ENCODE data around the gene MAST4.

MAST4 gene

DNA sequence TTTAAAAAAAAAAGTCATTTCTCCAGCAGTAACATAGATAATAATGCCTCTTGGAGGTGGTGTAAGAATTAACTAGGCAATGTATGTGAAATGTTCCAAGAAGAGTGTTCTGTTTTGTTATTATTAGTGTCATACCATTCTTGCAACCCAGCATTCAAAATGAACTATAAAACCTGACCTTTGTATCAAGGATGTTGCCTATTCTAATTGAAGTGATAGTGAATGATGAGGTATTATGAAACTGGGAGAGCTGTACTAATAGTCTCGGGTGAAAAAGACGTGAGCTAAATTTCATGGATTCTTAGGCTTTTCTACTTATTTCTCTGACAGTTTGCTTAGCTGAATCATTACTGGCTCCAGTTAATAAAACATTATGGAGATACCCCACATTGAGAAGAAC is 375.8 kb downstream of the MAST4 start:
- Histone ChIP-seq H3K4me2 (ENCODE audit: low read length) (no peak overlapping the region), H3K4me3 (ENCODE audit: low read length) (no peak overlapping the region), H3K27ac (ENCODE audit: low read length) (no peak overlapping the region), H3K36me3 (replicated peaks; ENCODE audit: low read depth, low read length) (no peaks in the 10 kb centered on the region), H3K27me3 (ENCODE audit: low read depth, low read length) (no peaks in the 10 kb centered on the region; the same call in 1 of the 2 replicates), H3K9ac (ENCODE audit: low read length) (no peak overlapping the region), H3K79me2 (ENCODE audit: low read length) (no peaks in the 10 kb centered on the region), H2AFZ (ENCODE audit: low read depth, low read length) (no peak overlapping the region), H3K9me3 (ENCODE audit: insufficient read depth, low read length) (no peaks in the 10 kb centered on the region), H3K4me1 (ENCODE audit: low read length) (no peaks in the 10 kb centered on the region), H4K20me1 (ENCODE audit: insufficient read depth, low read length) (no peaks in the 10 kb centered on the region)
- TF ChIP-seq CTCF (IDR thresholded peaks at IDR 0.05; ENCODE audit: low read depth, low read length) (no peak), EZH2phosphoT487 (IDR thresholded peaks at IDR 0.05; ENCODE audit: low read depth) (no peak)

DNA sequence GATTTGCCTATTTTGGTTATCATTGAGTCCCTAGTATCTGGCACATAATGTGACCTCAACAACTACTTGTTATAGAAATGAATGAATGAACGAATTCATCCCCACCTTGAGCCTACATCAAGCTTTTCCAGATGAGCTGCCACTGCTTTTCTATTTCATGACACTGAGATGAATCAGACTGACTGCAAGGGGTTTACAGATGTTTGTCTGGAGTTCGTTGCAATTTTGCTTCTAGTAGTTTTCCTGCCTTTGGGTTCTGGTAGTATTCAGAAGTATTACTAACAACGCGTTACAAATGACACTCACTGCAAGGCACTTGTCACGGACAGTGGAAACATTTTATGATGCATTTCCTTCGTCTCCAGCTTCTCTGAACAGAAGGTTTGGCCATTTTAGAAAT is 378.1 kb downstream of the MAST4 start:
- Histone ChIP-seq H3K27me3 (ENCODE audit: low read depth, low read length) (peaks cover 9% of the 10 kb centered on the region), H3K4me3 (ENCODE audit: low read length) (no peak overlapping the region), H3K9me3 (ENCODE audit: insufficient read depth, low read length) (no peaks in the 10 kb centered on the region), H4K20me1 (ENCODE audit: insufficient read depth, low read length) (no peaks in the 10 kb centered on the region), H3K36me3 (replicated peaks; ENCODE audit: low read depth, low read length) (no peaks in the 10 kb centered on the region), H3K4me2 (ENCODE audit: low read length) (no peak overlapping the region), H3K9ac (ENCODE audit: low read length) (no peak overlapping the region), H3K27ac (ENCODE audit: low read length) (no peak overlapping the region), H2AFZ (ENCODE audit: low read depth, low read length) (no peak overlapping the region), H3K4me1 (ENCODE audit: low read length) (no peaks in the 10 kb centered on the region), H3K79me2 (ENCODE audit: low read length) (no peaks in the 10 kb centered on the region)
- TF ChIP-seq CTCF (IDR thresholded peaks at IDR 0.05; ENCODE audit: low read depth, low read length): no peak
- TF ChIP-seq EZH2phosphoT487 (IDR thresholded peaks at IDR 0.05; ENCODE audit: low read depth): no peak

GRCh38 chr5:66976108-66976507 is 379.9 kb downstream of the MAST4 start:
- H3K9me3 ChIP-seq (ENCODE audit: insufficient read depth, low read length): no peaks in the 10 kb centered on the region
- no peak overlapping the region for H3K27ac ChIP-seq (ENCODE audit: low read length)
- no peaks in the 10 kb centered on the region for H3K79me2 ChIP-seq (ENCODE audit: low read length)
- no peak overlapping the region for H3K9ac ChIP-seq (ENCODE audit: low read length)
- no peak overlapping the region for H2AFZ ChIP-seq (ENCODE audit: low read depth, low read length)
- no peaks in the 10 kb centered on the region for H4K20me1 ChIP-seq (ENCODE audit: insufficient read depth, low read length)
- H3K4me3 ChIP-seq (ENCODE audit: low read length): no peak overlapping the region
- no peaks in the 10 kb centered on the region for H3K36me3 ChIP-seq (replicated peaks; ENCODE audit: low read depth, low read length)
- H3K4me1 ChIP-seq (ENCODE audit: low read length): no peaks in the 10 kb centered on the region
- H3K27me3 ChIP-seq (ENCODE audit: low read depth, low read length): peaks cover 15% of the 10 kb centered on the region
- TF ChIP-seq CTCF (IDR thresholded peaks at IDR 0.05; ENCODE audit: low read depth, low read length) (no peak), EZH2phosphoT487 (IDR thresholded peaks at IDR 0.05; ENCODE audit: low read depth) (no peak)
- H3K4me2 ChIP-seq (ENCODE audit: low read length): no peak overlapping the region

GRCh38 chr5:66979738-66980137 is 383.5 kb downstream of the MAST4 start:
- TF ChIP-seq CTCF (IDR thresholded peaks at IDR 0.05; ENCODE audit: low read depth, low read length) (no peak), EZH2phosphoT487 (IDR thresholded peaks at IDR 0.05; ENCODE audit: low read depth) (no peak)

More at GRCh38 chr5:66979738-66980137, 383.5 kb downstream of the MAST4 start:
- Histone ChIP-seq H3K27ac (ENCODE audit: low read length) (no peak overlapping the region), H3K4me2 (ENCODE audit: low read length) (no peak overlapping the region), H3K4me3 (ENCODE audit: low read length) (no peak overlapping the region), H3K9me3 (ENCODE audit: insufficient read depth, low read length) (no peaks in the 10 kb centered on the region), H3K27me3 (ENCODE audit: low read depth, low read length) (peaks cover 17% of the 10 kb centered on the region), H3K9ac (ENCODE audit: low read length) (no peak overlapping the region), H3K4me1 (ENCODE audit: low read length) (no peaks in the 10 kb centered on the region), H2AFZ (ENCODE audit: low read depth, low read length) (no peak overlapping the region), H3K36me3 (replicated peaks; ENCODE audit: low read depth, low read length) (no peaks in the 10 kb centered on the region), H4K20me1 (ENCODE audit: insufficient read depth, low read length) (no peaks in the 10 kb centered on the region), H3K79me2 (ENCODE audit: low read length) (no peaks in the 10 kb centered on the region)

Data from OCI-LY3 (cell line).